Activated CD4-positive, alpha-beta T cell treated with anti-CD3 and anti-CD28 coated beads, Interleukin-2, Interleukin-6, amounts not matched to agents 100 ng/mL and 50 ng/mL, durations not matched to agents 16 hours and 8 hours (primary cell): ENCODE results near the gene ZMIZ1.

Experiments
- DNase-seq: peaks from one replicate; pipeline ENCODE4 v3.0.0-alpha.2; 2020

The ZMIZ1 gene

GRCh38 chr10:79219322-79219957, 150.7 kb downstream of the ZMIZ1 start:
- no peak for DNase-seq

GRCh38 chr10:79220307-79220706, 151.5 kb downstream of the ZMIZ1 start:
- DNase-seq: no peak

- no peak for DNase-seq
Measured at GRCh38 chr10:79221110-79222051, 152.6 kb downstream of the ZMIZ1 start.

GRCh38 chr10:79222186-79222585, 153.4 kb downstream of the ZMIZ1 start:
- no peak for DNase-seq

- DNase-seq: no peak
Measured at GRCh38 chr10:79223091-79224048, 154.6 kb downstream of the ZMIZ1 start.

- DNase-seq: no peak
Measured at GRCh38 chr10:79224263-79224949, 155.6 kb downstream of the ZMIZ1 start.

- DNase-seq: no peak
Measured at GRCh38 chr10:79224992-79225391, 156.2 kb downstream of the ZMIZ1 start.

- no peak for DNase-seq
Measured at GRCh38 chr10:79226391-79227245, 157.9 kb downstream of the ZMIZ1 start.

- DNase-seq: no peak
Measured at GRCh38 chr10:79229071-79229541, 160.3 kb downstream of the ZMIZ1 start.

GRCh38 chr10:79229830-79230327, 161.1 kb downstream of the ZMIZ1 start:
- DNase-seq: no peak

GRCh38 chr10:79230328-79230830, 161.6 kb downstream of the ZMIZ1 start:
- DNase-seq: no peak

- no peak for DNase-seq
Measured at GRCh38 chr10:79230850-79231249, 162.1 kb downstream of the ZMIZ1 start.

- DNase-seq: no peak
Measured at GRCh38 chr10:79231908-79232307, 163.1 kb downstream of the ZMIZ1 start.

GRCh38 chr10:79232864-79233263, 164.1 kb downstream of the ZMIZ1 start:
- no peak for DNase-seq

GRCh38 chr10:79234391-79235315, 165.9 kb downstream of the ZMIZ1 start:
- DNase-seq: no peak

GRCh38 chr10:79235765-79236432, 167.1 kb downstream of the ZMIZ1 start:
- no peak for DNase-seq

- no peak for DNase-seq
Measured at GRCh38 chr10:79236433-79236765, 167.6 kb downstream of the ZMIZ1 start.

- DNase-seq: no peak
Measured at GRCh38 chr10:79237454-79238157, 168.8 kb downstream of the ZMIZ1 start.

GRCh38 chr10:79238158-79238520, 169.4 kb downstream of the ZMIZ1 start:
- DNase-seq: no peak
